GM19351 (cell line): ENCODE results near the gene LY6G6D.

Experiments used
- ATAC-seq: cut with Tn5 transposase; IDR thresholded peaks from one replicate; pipeline ENCODE4 v1.9.1; 2021; ENCODE audit warnings: mild to moderate bottlenecking, moderate library complexity; ENCODE audit not compliant: unreplicated experiment

The LY6G6D gene

DNA sequence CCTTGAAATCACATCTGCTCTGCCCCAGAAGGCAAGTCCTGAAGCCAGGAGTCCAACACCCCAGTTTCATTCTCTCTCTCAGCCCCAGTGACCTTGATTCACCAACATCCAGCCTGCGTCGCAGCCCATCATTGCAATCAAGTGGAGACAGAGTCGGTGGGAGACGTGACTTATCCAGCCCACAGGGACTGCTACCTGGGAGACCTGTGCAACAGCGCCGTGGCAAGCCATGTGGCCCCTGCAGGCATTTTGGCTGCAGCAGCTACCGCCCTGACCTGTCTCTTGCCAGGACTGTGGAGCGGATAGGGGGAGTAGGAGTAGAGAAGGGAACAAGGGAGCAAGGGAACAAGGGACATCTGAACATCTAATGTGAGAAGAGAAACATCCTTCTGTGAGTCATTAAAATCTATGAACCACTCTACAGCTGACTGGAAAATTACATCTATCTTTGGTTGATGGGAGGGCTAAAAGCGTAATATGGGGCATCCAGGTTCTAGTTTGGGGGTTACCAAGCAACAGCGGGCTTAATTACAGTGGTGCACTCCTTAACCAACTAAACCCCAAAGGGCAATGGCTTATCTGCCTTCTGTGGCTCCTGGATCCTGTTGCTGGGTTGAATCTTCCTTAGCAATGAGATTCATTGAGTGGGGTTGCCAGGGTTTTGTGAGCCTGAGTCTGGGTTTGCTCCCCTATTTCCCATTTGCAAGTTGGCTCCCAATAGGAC, 2.5 kb downstream of the LY6G6D start:
- no peak for ATAC-seq

DNA sequence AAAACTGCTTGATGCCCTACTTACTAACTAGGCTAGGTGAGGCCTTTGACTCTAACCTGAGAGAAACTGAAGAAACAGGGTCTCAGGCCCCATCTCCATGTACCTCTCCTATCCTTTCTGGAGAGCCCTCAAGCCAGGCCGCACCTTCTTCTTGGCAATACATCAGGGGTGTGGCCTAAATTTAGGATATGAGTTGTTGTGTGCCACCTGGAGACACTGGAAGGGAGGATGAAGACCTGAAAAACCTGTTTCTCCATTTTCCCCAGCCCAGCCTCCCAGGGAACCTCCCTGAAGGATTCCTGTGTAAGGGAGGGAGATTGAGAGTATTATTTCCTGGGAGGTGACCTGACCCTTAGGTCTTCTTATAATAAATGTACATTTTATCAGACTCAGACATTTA, 3.1 kb downstream of the LY6G6D start:
- no peak for ATAC-seq

DNA sequence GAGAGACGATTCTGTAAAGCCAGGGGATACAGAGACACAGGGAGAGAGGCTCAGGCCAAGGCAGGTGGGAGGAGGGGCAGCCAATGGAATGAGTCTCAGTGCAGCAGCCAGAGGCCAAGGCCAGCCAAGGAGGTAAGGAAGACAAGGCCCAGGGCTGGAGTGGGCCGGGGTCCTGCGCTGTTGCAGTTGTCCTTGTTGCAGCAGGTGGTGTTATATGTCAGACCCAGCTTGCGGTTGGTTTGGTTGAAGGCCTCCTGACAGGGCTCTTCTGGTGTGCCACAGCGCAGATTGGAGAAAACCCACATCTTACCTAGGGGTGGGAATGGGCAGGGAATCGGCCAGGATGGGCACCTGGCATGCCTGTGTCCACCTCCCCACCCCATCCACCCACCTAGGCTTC, 3.9 kb downstream of the LY6G6D start:
- ATAC-seq = no peak

DNA sequence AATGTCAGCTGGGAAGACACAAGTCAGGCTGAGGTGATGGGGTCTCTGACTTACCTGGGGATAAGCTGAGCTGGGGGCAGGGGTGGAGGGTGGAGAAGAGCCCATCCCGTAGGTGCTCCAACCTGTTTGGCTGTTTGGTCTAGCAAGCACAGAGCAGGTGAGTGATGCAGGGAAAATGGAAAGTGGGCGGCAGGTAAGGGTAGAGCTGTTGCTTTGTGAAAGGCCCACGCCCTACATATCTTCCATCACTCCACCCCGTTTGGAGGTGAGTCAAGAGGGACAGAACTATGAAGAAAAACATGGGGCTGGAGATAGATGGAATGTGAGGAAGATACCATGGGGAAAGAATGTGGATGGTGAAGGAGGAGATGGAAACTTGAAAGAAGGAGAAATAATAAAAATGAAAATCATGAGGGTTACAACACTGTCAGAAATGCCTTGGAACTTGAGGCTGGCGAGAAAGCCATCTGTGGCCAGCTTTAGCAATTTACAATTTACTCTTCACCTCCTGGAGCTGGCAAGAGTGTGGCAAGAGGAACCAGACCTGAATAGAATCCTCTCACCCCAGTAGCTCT, 5.1 kb downstream of the LY6G6D start:
- ATAC-seq = no peak

DNA sequence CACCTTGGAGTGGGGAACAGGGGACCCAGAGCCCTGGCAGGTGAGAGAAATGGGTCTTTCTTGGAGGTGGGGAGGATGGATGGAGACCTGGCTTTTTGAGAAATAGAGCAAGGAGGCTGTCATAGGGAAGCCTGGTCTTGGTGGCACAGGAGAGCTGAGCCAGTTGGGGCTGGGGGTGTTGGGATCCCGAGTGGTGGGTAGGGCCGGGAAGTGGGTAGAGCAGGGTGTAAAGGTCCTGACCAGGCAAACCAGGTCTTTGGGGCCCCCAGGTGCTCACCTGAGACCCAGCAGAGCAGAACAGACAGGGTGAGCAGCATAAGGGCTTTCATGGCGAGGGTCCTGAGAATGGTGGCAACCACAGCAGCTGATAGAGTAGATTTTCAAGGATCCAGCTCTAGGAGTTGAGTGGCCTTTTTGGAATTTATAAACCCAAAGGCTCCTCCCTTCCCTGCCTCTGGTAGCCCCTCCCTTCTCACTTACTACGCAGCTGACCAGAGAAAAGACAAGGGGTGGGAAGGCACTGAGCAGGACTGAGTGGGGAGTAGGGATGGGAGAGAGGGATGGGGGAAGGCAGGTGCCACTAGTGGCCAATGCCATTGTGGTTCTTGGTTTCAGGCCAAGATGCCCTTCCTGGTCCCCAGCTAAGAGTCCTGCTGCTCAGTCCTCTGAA, 6.3 kb downstream of the LY6G6D start, which contains the start of gene LY6G6C:
LY6G6C (minus strand) TSS at position 396 of the 670 bp plus-strand sequence; CDS start at position 329, 67 bp downstream.
- ATAC-seq = no peak

DNA sequence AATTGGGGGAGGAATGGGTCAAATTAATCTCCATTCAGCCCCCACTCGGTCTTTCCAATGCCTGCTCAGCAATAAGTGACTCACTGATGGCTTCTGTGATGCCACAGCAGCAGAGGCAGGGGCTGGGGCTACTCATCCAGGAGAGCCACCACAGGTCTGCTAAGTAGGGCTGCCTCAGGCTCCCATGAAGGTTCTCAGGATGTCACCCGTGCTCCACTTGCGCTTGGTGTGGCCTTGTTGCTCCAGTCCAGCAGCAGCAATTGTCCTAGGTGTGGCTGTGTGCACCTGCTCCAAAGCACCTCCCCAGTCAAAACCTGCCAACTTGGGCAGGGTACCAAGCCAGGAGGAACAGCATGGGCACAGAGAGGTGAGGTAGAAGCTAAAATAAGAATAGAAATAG, 7.0 kb downstream of the LY6G6D start:
- ATAC-seq = no peak

DNA sequence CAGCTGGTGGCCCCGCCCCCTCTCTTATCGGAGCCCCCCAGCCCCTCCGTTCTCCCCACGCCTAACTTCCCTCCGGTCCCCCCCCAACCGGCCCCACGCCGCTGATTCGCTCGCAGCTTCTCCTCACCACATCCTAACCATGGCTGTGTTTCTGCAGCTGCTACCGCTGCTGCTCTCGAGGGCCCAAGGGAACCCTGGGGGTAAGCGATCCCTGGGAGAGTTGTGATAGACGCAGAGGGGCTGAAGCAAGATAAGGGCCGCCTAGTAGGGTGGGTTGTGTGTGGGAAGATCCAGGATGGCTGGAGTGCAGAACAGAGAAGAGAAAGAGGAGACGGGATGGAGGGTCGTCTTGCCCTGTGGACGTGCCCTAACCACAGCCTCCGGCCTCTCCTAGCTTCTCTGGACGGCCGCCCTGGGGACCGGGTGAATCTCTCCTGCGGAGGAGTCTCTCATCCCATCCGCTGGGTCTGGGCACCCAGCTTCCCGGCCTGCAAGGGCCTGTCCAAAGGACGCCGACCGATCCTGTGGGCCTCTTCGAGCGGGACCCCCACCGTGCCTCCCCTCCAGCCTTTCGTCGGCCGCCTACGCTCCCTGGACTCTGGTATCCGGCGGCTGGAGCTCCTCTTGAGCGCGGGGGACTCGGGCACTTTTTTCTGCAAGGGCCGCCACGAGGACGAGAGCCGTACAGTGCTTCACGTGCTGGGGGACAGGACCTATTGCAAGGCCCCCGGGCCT, 8.3 kb downstream of the LY6G6D start, which contains the start of gene MPIG6B:
MPIG6B (plus strand) TSS at position 129 of the 735 bp plus-strand sequence; CDS start at position 140, 11 bp downstream.
- ATAC-seq = no peak

DNA sequence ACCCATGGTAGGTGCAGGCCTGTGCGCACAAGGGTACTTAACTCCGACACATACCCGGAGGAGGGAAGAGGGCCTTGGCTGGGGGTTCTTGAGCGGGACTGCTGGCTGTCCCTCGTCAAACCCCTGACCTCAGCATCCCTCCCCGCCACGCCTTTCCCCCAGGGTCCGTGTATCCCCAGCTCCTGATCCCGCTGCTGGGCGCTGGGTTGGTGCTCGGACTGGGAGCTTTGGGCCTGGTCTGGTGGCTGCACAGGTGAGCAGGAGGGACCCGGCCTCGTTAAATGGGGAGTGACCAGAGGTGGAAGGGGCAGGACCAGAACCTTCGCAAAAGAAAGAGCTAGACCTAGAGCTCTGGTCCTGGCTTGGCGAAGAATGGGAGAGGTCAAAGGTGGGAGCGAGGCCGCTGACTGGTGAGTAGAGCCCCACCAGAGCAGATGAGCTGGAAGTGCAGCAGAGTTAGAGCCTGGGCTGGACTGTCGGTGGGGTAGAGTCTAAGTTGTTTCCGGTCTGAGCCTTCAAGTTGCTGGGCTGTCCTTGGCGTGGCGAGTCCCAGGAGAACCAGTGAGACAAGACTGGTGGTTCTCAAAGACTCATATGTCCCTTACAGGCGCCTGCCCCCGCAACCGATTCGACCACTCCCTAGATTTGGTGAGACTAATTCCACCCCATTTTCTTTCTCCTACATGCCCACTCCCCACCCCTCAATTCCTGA, 9.0 kb downstream of the LY6G6D start:
- ATAC-seq = no peak

DNA sequence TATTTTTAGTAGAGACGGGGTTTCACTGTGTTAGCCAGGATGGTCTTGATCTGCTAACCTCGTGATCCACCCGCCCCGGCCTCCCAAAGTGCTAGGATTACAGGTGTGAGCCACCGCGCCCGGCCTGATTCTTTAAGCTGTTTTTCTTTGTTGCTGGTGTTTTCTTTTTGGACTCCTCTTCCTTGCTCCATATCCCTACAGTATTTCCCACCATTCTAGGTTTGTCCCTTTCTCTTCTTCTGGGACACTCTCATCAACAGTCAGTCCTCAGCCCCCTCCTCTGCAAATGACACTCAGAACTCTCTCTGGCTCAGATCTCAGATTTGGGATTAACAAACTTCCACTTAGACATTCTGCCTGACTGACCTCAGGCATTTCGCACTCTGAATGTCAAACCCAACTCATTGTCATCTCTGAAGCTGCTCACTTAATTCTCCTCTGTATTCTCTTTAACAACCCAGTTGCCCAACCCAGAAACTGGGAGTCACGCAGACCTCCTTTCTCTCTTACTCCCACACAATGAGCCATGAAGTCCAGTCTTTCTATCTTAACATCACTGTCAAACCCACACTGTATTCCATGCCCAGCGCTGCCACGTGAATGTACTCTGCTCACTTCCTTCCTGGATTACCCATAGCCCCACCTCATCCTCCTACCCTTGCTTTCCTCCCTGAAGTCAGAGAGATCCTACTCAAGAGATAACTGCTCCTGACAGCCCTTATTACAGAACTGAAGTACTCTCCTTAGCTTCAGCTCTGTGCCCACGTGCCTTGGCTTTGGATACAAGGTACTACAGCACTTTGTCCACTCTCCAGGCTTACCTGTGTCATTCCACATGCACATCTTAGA, 10.6 kb downstream of the LY6G6D start:
- no peak for ATAC-seq

DNA sequence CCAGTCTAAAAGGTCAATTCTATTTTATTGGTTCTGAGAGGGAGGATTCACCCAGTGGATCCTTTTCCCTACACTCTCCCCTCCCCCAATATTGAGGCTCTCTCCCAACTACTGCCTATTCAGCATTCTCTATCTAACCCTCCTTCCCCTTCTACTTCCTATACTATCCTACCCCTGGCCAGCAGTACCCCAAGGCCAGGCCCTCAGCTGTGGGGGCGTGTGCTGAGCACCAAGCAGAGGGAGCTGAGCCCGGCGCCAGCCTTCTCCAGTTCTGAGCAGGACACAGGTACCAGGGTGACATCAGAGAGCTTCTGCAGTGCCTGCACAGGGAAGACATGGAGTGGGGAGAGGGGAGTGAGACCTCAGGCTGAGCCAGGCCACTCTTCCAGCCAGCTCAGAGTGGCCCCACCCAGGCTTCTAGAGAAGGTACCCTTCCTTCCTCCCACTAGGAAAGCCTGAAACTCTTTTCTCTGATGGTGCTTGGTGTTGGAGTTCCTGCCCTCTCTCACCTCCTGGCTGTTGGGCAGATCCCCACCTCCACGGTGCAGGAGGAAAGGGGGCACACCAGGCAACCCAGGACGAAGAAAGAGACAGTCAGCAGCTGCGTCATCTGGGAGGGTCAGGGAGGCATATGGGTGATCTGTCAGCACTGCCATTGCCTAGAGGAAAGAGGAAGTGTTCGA, 12.0 kb downstream of the LY6G6D start:
- peak; percentile 73 for ATAC-seq

DNA sequence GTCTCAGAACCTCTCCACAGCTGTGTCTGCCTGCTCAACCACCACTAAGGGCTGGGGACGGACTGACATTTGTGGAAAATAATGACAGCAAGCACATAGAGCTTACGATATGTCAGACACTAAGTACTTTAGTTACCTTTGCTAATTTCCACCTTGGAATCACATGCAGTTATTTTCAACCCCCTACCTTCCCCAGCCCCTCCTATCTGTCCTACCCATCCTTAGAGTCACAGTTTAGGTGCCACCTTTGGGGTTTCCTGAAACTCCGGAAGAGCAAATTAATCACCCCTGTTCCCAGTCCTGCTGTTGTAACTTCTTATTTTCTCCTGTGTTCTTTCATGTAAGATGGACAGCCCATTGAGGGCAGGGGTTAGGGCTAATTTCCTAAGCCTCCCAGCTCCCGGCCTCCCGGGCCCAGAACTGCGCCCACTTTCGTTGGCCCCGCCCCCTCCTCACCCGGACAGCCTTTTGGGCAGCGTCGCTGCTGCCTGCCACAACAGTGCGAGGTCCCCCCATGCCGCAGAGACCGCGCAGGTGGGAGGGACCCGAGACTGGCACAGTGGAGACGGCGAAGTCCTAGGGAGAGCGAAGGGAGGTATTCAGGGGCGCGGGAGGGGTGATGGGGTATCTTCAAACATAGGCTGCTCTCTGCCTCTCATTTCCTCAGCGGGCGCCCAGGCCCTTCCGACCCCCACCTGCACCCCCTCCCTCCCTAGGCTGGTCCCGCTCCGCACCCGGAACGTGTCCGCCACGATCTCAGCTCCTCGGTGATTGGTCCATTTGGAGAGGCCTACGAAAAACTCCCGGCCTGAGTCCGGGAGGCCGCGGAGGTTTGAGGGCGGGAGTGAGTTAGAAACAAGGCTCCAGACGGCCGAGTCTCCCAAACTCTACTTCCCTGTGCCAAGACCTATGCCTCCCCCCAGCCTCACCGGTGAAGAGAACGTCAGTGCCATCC, 12.8 kb downstream of the LY6G6D start:
- ATAC-seq = no peak

DNA sequence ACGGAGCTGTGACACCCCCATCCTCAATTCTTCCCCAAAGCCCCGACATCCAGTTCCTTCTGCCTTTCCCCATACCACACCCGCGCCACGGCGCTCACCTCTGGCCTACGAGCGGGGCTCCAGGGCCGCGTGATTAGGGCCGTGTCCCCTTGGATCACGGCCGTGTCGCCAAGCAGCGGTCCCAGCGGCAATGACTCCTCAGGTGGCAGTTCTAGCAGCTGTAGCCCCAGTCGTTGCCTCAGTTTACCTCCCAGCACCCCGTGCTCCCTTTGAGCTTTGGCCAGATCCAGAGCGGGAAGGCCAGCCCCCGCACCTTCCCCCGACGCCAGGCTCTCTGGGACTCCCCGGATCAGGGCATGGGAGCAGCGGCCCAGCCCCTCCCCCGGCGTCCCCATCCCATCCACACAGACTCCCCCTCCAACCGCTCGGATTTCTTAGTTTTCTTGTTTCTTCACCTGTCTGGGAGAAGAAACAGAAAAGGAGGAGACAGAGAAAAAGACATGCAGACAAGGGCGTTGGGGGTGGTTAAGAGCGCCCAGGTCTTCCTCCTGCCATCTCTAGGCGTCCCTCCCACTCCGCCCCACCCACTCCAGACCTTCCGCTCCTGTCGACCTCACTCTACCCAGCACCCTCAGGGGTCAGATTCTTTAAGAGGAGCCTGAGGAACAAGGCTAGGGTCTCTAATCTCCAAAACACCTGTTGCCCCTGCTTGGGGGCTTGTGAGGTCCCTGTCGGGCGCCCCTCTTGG, 13.8 kb downstream of the LY6G6D start, which contains the start of gene DDAH2:
DDAH2 (minus strand) TSS at position 533 of the 748 bp plus-strand sequence; CDS start at position 395, 138 bp downstream.
- no peak for ATAC-seq

DNA sequence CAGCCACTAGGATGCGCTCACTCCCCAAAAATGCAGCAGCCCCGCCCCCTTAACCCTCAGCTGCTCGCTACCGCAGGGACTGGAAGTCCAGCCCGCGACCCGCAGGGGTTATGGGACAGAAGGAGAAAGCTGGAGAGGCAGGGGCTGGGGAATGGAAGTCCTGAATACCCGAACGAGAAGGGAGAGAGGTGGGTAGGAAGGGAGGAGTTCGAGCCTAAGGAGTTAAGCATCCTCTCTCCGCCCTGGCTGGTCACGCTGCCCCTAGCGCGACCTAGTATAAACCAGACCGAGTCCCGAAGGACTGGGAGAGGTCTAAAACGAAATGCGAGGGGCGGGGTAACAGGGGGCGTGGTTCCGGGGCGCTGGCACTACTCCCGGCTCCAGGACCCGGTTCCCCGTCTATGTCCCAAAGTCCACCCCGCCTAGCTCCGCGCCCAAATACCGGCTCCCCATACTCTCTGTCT, 14.4 kb downstream of the LY6G6D start:
- no peak for ATAC-seq

DNA sequence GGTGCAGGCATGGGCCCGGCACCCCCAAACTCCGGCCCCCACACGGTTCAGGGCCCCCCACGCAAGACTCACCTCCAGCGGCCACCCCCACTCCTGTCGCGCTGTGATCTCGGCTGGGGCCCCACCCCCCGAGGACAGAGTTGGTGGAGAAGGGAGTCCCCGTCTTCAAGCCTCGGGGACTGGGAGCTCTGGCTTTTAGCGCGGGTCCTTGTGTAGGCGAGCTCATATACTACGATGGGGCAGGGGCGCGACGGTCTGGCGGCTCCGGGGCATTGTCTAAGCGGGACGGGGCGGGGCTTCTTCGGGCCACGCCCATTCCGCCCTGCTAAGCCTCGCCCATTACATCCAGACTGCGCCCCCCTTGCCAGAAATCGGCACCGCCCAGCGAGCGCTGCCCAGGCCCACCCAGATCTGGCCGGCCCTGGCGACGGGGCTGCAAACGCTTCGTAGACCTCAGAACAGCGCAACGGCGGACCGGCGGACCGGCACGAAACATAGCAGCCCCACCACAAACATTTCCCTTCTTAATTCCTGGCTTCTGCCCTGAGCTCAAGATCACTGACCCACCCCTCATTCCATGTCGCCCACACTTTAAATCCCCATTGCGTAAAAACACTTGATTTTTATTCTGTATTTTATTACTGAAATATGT, 15.0 kb downstream of the LY6G6D start:
- no peak for ATAC-seq

DNA sequence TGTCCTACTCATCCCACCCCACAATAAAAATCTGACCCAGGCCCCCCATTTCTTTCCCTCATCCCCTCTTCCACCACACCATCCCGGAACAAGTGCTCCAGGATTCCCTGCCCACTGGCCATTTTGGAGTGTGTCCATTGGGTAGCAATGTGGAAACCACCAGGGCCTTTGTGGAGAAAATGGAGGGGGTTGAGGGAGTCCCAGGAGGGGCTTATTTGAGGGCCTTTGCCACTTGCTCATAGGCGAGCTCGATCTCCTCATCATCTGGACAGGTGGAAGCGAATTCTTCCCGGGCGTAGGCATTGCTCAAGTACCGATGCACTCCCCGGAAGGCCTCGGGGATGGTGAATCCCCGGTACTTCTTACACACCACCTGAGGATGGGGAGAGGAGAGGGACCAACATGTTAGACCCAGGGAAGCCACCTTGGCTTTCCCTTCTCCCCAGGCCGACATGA, 15.5 kb downstream of the LY6G6D start:
- no peak for ATAC-seq

DNA sequence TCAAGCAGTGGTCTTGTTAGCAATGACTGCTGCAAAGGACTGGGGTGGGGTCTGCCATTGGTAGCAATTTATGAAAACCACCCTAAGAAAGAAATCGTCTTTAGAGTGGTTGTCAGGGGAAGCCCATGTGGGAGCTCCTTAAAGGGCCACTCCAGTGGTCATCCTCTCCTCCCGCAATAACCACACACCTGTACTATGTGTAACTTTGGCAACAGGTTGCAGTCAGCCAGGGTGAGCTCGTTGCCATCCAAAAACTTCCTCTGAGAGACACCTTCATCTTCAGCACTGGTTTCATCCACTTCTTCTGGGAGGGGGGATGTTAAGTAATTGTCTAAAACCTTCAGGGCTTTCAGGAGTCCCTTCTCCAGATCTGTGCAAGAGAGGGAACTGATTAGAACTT, 16.9 kb downstream of the LY6G6D start:
- no peak for ATAC-seq

DNA sequence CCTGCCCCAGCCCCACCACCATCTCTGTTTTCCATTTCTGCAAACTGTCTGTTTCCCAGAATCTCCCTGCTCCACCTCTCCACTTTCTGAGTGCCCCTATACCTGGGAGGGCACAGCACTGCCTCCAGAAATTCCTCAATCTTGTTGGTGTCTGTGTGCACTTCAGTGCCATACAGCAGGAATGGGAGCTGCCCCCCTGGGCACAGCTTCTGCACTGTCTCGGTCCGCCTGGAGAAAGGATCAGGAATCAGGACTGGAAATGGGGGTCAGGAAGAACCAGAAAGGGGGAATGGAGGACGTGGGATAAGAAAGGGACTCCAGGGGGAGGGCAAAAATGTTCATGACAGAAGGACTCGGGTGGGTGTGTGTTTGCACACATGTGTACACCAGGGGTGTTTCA, 18.6 kb downstream of the LY6G6D start:
- ATAC-seq = no peak
